Choroid plexus epithelial cell (primary cell): Measurements from ENCODE around the gene SPG7.
"Not testable (repeated sequence)": the region's sequence is repeated elsewhere in the genome, so short reads cannot be mapped to it uniquely, and the experiment has no call there.

Source experiments
- DNase-seq: peaks from one replicate; pipeline ENCODE4 v3.0.0-alpha.2; 2010; ENCODE audit warnings: low read depth
- H3K4me3 ChIP-seq: 2 replicates; pipeline ENCODE4 v1.5.1; 2011; ENCODE audit warnings: low read depth, mild to moderate bottlenecking, control low read depth, low read length, moderate library complexity
- TF ChIP-seq, protein P1 (sequence below): conservative IDR thresholded peaks from 2 replicates; pipeline ENCODE4 v1.5.1; 2011; ENCODE audit warnings: low read depth, mild to moderate bottlenecking, control low read depth, inconsistent platforms, low read length, moderate library complexity

The SPG7 gene

DNA sequence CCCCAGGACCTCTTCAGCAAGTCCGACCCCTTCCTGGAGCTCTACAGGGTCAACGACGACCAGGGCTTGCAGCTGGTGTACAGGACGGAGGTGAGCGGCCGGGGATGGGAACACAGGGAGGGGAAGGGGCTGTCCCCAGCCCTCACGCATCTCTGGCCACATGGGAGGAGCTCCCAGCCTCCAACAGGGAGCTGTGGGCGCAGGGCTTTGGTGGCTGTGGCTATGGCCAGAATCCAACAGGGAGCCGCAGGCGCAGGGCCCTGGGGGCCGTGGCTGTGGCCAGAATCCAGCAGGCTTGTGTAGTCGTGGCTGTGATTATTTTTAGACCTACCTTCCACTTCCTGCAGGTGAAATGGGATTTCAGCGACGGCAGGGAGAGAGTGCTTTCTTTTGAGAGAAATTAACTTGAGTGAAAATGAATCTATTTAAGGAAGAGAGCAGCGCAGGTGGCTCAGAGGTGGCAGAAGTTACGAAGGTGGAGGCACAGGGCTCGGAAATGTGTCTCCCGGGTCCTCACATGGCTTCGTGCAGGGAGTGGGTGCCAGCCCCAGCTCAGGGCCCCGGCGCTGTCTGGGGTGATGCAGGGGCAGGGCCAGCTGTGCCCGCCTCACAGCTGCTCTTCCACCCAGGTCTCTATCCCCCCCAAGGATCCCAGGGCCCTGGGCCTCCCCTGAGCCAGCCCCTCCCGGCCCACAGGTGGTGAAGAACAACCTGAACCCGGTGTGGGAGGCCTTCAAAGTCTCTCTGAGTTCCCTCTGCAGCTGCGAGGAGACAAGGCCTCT is 76.8 kb downstream of the SPG7 start:
- peak; percentile 33 for DNase-seq
- TF ChIP-seq, protein P1, sequence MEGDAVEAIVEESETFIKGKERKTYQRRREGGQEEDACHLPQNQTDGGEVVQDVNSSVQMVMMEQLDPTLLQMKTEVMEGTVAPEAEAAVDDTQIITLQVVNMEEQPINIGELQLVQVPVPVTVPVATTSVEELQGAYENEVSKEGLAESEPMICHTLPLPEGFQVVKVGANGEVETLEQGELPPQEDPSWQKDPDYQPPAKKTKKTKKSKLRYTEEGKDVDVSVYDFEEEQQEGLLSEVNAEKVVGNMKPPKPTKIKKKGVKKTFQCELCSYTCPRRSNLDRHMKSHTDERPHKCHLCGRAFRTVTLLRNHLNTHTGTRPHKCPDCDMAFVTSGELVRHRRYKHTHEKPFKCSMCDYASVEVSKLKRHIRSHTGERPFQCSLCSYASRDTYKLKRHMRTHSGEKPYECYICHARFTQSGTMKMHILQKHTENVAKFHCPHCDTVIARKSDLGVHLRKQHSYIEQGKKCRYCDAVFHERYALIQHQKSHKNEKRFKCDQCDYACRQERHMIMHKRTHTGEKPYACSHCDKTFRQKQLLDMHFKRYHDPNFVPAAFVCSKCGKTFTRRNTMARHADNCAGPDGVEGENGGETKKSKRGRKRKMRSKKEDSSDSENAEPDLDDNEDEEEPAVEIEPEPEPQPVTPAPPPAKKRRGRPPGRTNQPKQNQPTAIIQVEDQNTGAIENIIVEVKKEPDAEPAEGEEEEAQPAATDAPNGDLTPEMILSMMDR = no peak
- H3K4me3 ChIP-seq = no peak overlapping the region

DNA sequence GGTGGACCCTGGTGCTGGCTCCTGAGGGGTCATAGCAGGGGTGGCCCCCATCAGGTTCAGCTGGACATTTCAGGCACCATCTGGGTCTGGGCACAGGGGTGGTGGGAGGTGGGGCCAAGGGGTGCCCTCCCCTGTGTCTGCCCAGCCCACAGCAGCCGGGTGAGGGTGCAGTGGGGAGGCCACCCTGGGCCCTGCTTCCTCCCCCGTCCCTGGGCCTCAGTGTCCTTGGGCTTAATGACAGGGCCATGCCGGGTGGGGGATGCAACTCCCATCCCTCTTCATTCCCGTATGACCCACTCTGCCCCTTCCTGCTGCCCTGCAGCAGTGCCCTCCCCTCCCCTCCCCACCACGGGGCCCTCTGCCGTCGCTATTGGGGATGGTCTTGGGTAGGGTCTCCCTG is 78.0 kb downstream of the SPG7 start:
- no peak for DNase-seq
- H3K4me3 ChIP-seq = no peak overlapping the region
- TF ChIP-seq, protein P1 = no peak

DNA sequence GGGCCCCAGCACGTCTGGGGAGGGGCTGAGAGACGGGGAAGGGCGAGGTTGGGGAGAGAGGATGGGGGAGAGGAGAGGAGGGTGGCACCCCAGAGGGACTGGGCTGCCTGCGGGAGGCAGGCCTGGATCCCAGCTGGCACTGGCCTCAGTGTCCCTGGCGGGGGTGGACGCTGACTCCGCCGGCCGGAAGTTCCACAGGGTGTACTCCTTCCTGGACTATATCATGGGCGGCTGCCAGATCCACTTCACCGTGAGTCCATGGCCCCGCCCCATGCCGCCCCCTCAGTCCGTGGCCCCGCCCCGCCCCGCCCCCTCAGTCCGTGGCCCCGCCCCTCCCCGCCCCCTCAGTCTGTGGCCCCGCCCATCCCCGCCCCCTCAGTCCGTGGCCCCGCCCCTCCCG is 78.7 kb downstream of the SPG7 start:
- TF ChIP-seq, protein P1 = no peak
- DNase-seq = peak; percentile 68
- no peak overlapping the region for H3K4me3 ChIP-seq

DNA sequence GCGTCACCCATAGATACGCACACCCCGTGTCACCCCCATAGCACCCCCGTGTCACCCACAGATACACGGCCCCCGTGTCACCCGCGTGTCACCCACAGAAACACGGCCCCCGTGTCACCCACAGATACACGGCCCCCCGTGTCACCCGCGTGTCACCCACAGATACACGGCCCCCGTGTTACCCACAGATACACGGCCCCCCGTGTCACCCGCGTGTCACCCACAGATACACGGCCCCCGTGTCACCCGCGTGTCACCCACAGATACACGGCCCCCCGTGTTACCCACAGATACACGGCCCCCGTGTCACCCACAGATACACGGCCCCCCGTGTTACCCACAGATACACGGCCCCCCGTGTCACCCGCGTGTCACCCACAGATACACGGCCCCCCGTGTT is 79.5 kb downstream of the SPG7 start:
- DNase-seq = not testable (repeated sequence)

DNA sequence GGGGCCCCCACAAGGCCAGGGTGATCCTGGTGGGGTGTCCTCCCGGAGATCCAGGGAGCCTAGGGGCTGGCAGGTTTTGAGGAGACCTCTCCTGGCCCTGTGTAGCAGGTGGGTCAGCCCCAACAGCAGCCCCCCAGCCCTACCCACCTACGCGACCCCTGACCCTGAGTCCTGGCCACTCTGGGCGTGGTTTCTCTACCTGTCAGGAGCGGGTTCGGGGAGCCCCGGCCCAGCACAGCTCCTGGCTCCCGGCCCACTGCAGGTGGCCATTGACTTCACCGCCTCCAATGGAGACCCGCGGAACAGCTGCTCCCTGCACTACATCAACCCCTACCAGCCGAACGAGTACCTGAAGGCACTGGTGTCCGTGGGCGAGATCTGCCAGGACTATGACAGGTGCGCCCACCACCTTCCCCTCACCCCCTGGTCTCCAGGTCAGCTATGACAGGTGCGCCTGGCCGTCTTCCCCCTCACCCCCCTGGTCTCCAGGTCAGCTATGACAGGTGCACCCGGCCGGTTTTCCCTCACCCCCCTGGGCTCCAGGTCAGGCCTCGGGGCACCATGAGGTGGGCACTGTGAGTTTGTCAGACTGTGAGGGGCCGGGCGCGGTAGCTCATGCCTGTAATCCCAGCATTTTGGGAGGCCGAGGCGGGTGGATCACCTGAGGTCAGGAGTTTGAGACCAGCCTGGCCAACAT is 80.4 kb downstream of the SPG7 start:
- TF ChIP-seq, protein P1 = no peak
- no peak for DNase-seq
- H3K4me3 ChIP-seq = no peak overlapping the region

More for the DNA sequence above, 79.5 kb downstream of the SPG7 start:
- H3K4me3 ChIP-seq = not testable (repeated sequence)

DNA sequence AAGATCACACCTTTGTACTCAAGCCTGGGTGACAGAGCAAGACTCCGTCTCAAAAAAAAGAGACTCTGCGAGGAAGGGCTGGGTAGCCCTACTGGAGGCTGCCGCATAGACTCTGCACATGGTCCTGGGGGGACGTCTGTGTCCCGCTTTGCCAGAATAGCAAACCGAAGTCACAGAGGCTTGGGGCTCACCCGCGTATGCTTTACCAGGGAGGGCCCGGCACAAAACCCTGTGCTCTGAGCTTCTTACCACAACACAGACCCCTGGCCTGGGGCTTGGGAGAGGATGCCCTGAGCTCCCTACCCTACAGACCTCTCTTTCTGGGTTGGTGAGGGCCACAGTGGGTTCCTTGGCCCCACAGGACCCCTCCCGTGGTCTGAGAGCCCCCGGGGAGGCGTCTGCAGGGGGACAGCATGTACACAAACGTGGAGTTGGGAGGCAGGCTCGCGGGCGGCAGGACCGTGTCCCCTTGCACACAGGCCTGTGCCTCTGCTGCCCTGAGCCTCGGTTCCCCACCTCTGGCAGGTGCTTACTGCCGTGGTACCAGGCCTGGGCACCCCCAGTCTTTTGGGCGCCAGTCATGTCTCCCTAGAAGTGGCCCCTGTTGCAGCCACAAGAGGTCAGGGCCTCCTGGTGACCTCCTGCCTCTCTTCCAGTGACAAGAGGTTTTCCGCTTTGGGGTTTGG is 81.2 kb downstream of the SPG7 start:
- DNase-seq = no peak
- TF ChIP-seq, protein P1 = no peak
- H3K4me3 ChIP-seq = no peak overlapping the region

DNA sequence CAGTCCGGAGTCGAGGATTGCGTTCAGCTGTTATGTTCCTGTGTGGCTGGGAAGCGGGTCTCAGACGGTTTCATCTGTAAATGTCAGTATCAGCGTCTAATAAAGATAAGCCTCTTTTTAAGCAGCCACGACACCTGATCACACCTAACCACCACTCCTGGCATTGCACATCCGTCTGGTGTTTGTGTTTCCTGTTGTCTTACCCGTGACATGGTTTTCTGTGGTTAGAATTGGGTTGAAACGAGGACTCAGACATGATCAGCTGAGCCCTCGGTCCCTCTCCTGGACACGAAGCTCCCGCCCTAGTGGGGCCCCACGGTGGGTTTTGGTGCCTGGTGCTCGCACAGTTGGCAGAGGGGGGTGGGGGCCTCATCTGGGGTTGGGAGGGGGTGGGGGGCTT is 85.6 kb downstream of the SPG7 start:
- no peak overlapping the region for H3K4me3 ChIP-seq
- TF ChIP-seq, protein P1 = no peak
- no peak for DNase-seq
